OCI-LY7 (cell line): ENCODE measurements around the gene CPA2. TPM values are rescaled to one million over a fixed set of nuclear protein-coding genes. Genes with fewer than 3 reads are reported as not detected.
"Not testable (repeated sequence)": the region's sequence is repeated elsewhere in the genome, so short reads cannot be mapped to it uniquely, and the experiment has no call there.

ENCODE experiments used
- BruUV-seq: library from RNA; stranded (reverse); fragments of 400-500 nt; replicated peaks from 2 replicates; lab custom pipeline; 2021; lab: Mats Ljungman, UMichigan
- CTCF ChIA-PET: fragments of 300-600 bp; sonication (Branson Sonifier 250); formaldehyde crosslinking; loops from one replicate; lab custom pipeline; 2022; ENCODE audit warnings: antibody characterized with exemption; ENCODE audit not compliant: unreplicated experiment; lab: Charles Lee
- POLR2A ChIA-PET: fragments of 300-600 bp; sonication (Branson Sonifier 250); formaldehyde crosslinking; loops from one replicate; lab custom pipeline; 2022; ENCODE audit warnings: antibody characterized with exemption; lab: Charles Lee
- DNase-seq: peaks from one replicate; pipeline ENCODE4 v3.0.0-alpha.2; 2015; ENCODE audit warnings: low spot score
- H2AFZ ChIP-seq: fragments of 200-600 bp; sonication (generic), shearing (Covaris generic); 2 replicates; pipeline ENCODE4 v1.6.1; 2014; ENCODE audit warnings: mild to moderate bottlenecking, antibody characterized with exemption, low read length, moderate library complexity
- H3K27ac ChIP-seq: fragments of 200-600 bp; sonication (generic); 2 replicates; pipeline ENCODE4 v1.5.1; 2014; ENCODE audit warnings: mixed run types, low read depth, mild to moderate bottlenecking, moderate library complexity, low read length, inconsistent platforms; ENCODE audit not compliant: poor library complexity, severe bottlenecking
- H3K36me3 ChIP-seq: fragments of 200-600 bp; sonication (generic); 2 replicates; pipeline ENCODE4 v1.6.1; 2014; ENCODE audit warnings: mild to moderate bottlenecking, antibody characterized with exemption, low read length, moderate library complexity, mixed read lengths; ENCODE audit not compliant: insufficient read depth
- H3K4me1 ChIP-seq: fragments of 200-600 bp; sonication (generic); 2 replicates; pipeline ENCODE4 v1.5.1; 2014; ENCODE audit warnings: mild to moderate bottlenecking, low read length; ENCODE audit not compliant: insufficient read depth, poor library complexity, severe bottlenecking
- H3K4me2 ChIP-seq: fragments of 200-600 bp; sonication (generic); 2 replicates; pipeline ENCODE4 v1.6.1; 2014; ENCODE audit warnings: mild to moderate bottlenecking, low read length
- H3K4me3 ChIP-seq: fragments of 200-600 bp; sonication (generic); 2 replicates; pipeline ENCODE4 v1.5.1; 2014; ENCODE audit warnings: mild to moderate bottlenecking, low read depth, low read length; ENCODE audit not compliant: poor library complexity, severe bottlenecking
- H3K79me2 ChIP-seq: fragments of 200-600 bp; sonication (generic); 2 replicates; pipeline ENCODE4 v1.6.1; 2016; ENCODE audit warnings: low read depth, mild to moderate bottlenecking, low read length, moderate library complexity, mixed read lengths; ENCODE audit not compliant: insufficient read depth
- H3K9me2 ChIP-seq: fragments of 200-600 bp; sonication (generic); 2 replicates; pipeline ENCODE4 v1.6.1; 2016; ENCODE audit warnings: mild to moderate bottlenecking, low read length, mixed read lengths; ENCODE audit not compliant: insufficient read depth
- H3K9me3 ChIP-seq: fragments of 200-600 bp; sonication (generic); 2 replicates; pipeline ENCODE4 v1.6.1; 2014; ENCODE audit warnings: mild to moderate bottlenecking, mixed run types, low read length, mixed read lengths
- H4K20me1 ChIP-seq: fragments of 200-600 bp; sonication (generic); 2 replicates; pipeline ENCODE4 v1.6.1; 2014; ENCODE audit warnings: mild to moderate bottlenecking, antibody characterized with exemption, low read length, moderate library complexity, mixed read lengths; ENCODE audit not compliant: insufficient read depth
- EZH2phosphoT487 ChIP-seq: fragments of 200-600 bp; sonication (generic); IDR thresholded peaks from 2 replicates; pipeline ENCODE4 v1.6.1; 2018; ENCODE audit warnings: low read depth, borderline replicate concordance, mild to moderate bottlenecking, mixed run types, antibody characterized with exemption, low read length, moderate library complexity, mixed read lengths
- intact Hi-C: fragments of 100-400 bp; cut with micrococcal nuclease; formaldehyde crosslinking; loops from one replicate; pipeline ENCODE4 v1.10.0; 2022; ENCODE audit not compliant: unreplicated experiment
- total RNA-seq, 2 experiments: library from RNA; depleted of rRNA in 1 of 2; stranded (reverse); fragments of >200 nt in 1 of 2; shearing (Covaris generic) in 1 of 2; gene quantifications; 2 replicates each; pipeline ENCODE4 v1.2.3, GENCODE V29; 2014 to 2022
- TF ChIP-seq, protein P1 (sequence below): fragments of 200-600 bp; sonication (generic); conservative IDR thresholded peaks from 2 replicates; pipeline ENCODE4 v1.5.1; 2014; ENCODE audit warnings: mild to moderate bottlenecking, antibody characterized with exemption, low read length, moderate library complexity, mixed read lengths

Gene CPA2
- total RNA-seq, 2 experiments from 2014 or later = not detected

- no TSS peak for BruUV-seq
- no peaks in the 10 kb centered on the region for H3K9me2 ChIP-seq
- intact Hi-C loops = no loop called here
- H3K4me2 ChIP-seq = no peak overlapping the region
- no peaks in the 10 kb centered on the region for H3K36me3 ChIP-seq
- no peak for TF ChIP-seq EZH2phosphoT487
- TF ChIP-seq, protein P1, sequence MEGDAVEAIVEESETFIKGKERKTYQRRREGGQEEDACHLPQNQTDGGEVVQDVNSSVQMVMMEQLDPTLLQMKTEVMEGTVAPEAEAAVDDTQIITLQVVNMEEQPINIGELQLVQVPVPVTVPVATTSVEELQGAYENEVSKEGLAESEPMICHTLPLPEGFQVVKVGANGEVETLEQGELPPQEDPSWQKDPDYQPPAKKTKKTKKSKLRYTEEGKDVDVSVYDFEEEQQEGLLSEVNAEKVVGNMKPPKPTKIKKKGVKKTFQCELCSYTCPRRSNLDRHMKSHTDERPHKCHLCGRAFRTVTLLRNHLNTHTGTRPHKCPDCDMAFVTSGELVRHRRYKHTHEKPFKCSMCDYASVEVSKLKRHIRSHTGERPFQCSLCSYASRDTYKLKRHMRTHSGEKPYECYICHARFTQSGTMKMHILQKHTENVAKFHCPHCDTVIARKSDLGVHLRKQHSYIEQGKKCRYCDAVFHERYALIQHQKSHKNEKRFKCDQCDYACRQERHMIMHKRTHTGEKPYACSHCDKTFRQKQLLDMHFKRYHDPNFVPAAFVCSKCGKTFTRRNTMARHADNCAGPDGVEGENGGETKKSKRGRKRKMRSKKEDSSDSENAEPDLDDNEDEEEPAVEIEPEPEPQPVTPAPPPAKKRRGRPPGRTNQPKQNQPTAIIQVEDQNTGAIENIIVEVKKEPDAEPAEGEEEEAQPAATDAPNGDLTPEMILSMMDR = no peak
- H3K4me3 ChIP-seq = no peak overlapping the region
- no peak overlapping the region for H2AFZ ChIP-seq
- no peaks in the 10 kb centered on the region for H3K4me1 ChIP-seq
- H4K20me1 ChIP-seq = no peaks in the 10 kb centered on the region
- no peaks in the 10 kb centered on the region for H3K9me3 ChIP-seq
- no peaks in the 10 kb centered on the region for H3K79me2 ChIP-seq
- ChIA-PET POLR2A (interaction anchor here (0.5 kb wide), 1 partner anchor 436 kb away, joined by 3 read pairs; no protein-coding TSS in a partner anchor), CTCF (no interaction called here)
- DNase-seq = no peak
- H3K27ac ChIP-seq = no peak overlapping the region
Measured at GRCh38 chr7:130309986-130310385, 43.3 kb downstream of the CPA2 start.

- Histone ChIP-seq H3K79me2 (no peaks in the 10 kb centered on the region), H3K36me3 (no peaks in the 10 kb centered on the region), H3K9me2 (no peaks in the 10 kb centered on the region), H3K27ac (no peak overlapping the region), H3K9me3 (no peaks in the 10 kb centered on the region), H3K4me1 (no peaks in the 10 kb centered on the region), H3K4me3 (no peak overlapping the region), H4K20me1 (no peaks in the 10 kb centered on the region), H2AFZ (no peak overlapping the region), H3K4me2 (no peak overlapping the region)
- ChIA-PET CTCF (no interaction called here), POLR2A (no interaction called here)
- intact Hi-C loops = no loop called here
- TF ChIP-seq, protein P1 = no peak
- TF ChIP-seq EZH2phosphoT487 = no peak
- no peak for DNase-seq
- BruUV-seq = no TSS peak
Measured at GRCh38 chr7:130314305-130314704, 47.6 kb downstream of the CPA2 start.

GRCh38 chr7:130319541-130319940, 52.9 kb downstream of the CPA2 start:
- Histone ChIP-seq H4K20me1 (no peaks in the 10 kb centered on the region), H3K27ac (no peak overlapping the region), H3K4me2 (no peak overlapping the region), H3K36me3 (no peaks in the 10 kb centered on the region), H3K9me2 (no peaks in the 10 kb centered on the region), H2AFZ (no peak overlapping the region), H3K4me3 (no peak overlapping the region), H3K79me2 (no peaks in the 10 kb centered on the region), H3K9me3 (no peaks in the 10 kb centered on the region), H3K4me1 (no peaks in the 10 kb centered on the region)
- no peak for DNase-seq
- no TSS peak for BruUV-seq
- ChIA-PET POLR2A (no interaction called here), CTCF (no interaction called here)
- TF ChIP-seq, protein P1 = no peak
- no peak for TF ChIP-seq EZH2phosphoT487
- intact Hi-C loops = no loop called here

DNA sequence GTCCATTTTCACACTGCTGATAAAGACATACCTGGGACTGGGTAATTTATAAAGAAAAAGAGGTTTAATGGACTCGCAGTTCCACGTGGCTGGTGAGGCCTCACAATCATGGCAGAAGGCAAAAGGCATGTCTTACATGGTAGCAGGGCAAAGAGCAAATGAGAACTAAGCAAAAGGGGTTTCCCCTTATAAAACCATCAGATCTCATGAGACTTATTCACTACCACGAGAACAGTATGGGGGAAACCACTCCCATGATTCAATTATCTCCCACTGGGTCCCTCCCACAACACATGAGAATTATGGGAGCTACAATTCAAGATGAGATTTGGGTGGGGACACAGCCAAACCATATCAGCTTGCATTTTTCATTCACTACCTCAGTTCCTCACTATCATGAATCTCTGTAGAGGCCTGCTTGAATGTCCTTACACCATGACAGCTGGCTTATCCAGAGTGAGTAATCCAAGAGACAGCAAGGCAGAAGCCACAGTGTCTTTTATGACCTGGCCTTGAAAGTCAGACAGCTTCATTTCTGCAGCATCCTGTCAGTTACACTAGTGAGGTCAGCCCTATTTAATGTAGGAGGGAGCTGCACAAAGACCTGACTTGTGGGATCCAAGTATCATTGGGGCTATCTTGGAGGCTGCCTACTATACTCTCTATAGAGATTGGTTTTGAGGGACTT, 55.0 kb downstream of the CPA2 start:
- CTCF ChIA-PET = interaction anchor here (0.6 kb wide), 1 partner anchor 431 kb away, joined by 3 read pairs; no protein-coding TSS in a partner anchor
- BruUV-seq, H2AFZ ChIP-seq, H3K27ac ChIP-seq, H3K9me2 ChIP-seq, POLR2A ChIA-PET, H3K9me3 ChIP-seq, H3K4me3 ChIP-seq, H3K4me2 ChIP-seq, H4K20me1 ChIP-seq, H3K79me2 ChIP-seq, H3K4me1 ChIP-seq, intact Hi-C loops, DNase-seq, H3K36me3 ChIP-seq: not testable (repeated sequence)
